SHP77 (cell line): ENCODE measurements around the gene PRICKLE3.
A peak's percentile ranks its signal among the peaks of the same experiment; 100 is the strongest.
"Not testable (repeated sequence)": the region's sequence is repeated elsewhere in the genome, so short reads cannot be mapped to it uniquely, and the experiment has no call there.

Experiments used
- DNase-seq, 2 experiments: peaks; one replicate each; lab custom pipeline; 2025; lab: John Stamatoyannopoulos, UW

Gene PRICKLE3

DNA sequence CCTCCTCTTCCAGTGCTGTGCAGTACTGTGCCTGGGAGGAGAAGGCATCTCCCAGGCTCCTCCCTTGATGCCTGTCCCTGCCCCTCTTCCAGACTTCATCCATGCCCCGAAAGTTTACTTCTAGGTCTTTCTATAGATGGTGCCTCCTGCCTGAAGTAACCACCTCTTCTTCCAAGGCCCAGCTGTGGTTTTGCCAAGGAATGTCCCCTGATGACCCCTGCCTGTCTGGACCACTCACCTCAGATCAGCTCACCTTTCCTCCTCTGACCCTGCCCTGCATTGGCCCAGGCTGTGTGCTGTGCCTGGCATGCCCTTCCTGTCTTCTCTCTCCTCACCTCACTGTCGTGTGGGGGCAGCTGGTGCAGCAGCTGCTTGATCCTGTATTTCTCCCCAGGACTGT is 6.8 kb downstream of the PRICKLE3 start:
- no peak for DNase-seq

DNA sequence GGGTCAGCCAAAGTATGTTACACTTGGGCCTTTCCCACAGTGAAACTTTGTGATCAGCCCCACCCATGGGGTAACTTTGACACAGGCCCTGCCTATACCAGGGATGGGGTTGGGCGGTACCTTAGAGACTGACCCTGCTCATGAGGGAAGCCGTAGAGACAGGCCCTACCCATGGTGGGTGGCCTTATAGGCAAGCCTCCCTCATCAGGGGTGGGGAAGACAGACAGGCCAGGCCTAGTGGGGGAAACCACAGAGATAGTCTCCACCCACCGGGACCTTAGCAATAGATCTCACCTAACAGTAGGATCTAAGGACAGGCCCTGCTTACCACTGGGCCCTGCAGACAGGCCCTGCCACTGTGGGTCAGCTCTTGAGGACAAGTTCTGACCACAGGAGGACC is 7.6 kb downstream of the PRICKLE3 start:
- DNase-seq = no peak

DNA sequence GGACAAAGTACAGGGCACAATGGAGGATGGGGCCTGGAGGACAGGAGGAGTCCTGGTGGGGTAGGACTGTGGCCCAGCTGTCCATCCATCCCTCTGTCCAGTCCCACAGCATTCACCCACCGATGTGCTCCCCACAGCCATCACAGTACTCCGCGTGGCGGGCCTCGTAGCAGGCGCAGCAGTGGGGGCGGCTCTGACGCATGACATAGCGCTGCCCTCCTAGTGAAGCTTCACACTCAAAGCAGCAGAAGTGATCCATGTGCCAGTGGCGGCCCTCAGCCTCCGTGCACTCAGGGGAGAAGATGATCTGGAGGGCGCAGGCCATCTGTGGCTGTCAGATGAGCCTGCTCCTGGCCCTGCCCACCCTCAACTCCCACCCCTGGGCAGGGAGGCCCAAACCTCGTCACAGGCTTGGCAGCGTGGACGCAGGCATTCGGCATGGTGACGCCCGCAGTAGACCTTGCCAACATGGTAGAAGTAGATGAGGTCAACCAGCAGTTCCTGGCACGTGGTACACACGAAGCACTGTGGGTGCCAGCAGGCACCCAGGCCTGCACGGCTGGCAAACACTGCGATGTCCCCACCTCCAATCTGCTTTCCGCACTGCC is 8.2 kb downstream of the PRICKLE3 start:
- DNase-seq = no peak

DNA sequence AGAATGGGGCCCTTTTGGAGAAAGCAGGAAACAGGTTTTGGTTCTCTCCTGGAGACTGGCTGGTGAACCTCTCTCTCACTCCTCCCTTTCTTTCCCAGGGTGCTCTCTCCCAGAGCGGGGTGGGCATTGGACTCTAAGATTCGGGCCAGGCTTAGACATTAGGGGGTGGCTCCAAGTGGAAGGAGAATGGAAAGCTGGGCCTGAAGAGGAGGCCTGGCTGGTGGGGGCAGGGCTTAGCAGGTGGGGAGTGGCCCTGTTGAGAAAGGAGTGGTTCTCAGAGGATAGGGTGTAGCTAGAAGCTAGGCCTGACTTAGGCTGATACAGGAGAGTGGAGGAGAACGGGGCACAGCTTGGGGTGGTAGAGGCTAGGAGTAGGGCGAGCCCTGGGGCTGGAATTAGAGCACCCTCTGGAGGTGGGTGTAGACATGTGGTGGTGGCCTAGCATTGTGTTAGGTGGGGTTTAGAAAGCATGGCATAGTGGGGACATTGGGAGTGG is 8.8 kb downstream of the PRICKLE3 start:
- no peak for DNase-seq

DNA sequence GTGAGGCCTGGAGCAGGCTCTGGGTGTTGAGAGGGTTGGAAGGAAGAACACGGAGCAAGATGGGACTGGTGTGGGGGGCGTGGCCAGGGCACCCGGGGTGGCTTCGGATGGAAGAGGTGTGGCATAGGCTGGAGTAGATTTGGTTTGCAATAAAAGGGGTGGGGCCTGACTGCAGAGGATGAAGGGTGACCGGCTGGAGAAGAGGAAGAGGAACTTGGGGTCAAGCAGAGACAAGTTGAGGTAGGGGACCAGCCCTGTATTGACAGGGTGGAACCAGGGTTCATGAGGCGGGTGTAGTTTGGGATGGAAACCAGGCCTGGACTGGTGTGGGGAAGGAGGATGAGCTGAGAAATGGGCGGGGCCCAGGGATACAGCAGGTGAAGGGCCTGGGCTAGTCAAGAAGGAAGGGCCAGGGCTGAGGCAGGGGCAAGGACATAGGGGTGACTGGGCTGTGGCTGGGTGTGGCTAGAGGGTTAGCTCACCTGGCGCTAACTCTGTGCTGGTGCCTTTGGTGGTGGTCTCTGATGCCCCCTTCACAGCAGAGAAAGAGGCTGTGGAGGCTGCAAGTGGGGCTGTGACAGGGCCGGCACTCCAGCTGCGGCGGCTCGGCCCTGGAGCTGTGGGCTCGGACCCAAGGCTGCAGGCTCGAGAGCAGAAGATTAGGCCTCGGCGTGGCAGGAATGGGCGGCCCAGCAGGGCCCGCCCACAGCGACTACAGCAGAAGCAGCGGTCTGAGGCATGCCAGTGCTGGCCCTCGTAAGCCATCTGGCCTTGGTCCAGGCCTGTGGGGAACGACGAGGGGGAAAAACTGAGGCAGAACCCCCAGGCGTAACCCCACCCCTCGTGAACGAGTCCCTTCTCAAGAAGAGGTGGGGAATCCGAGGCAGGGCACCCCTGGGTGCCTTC is 9.5 kb downstream of the PRICKLE3 start:
- peak in 1 of 2 experiments; percentile 16 for DNase-seq

GRCh38 chrX:49175435-49176274 is 10.5 kb downstream of the PRICKLE3 start:
- no peak for DNase-seq

DNA sequence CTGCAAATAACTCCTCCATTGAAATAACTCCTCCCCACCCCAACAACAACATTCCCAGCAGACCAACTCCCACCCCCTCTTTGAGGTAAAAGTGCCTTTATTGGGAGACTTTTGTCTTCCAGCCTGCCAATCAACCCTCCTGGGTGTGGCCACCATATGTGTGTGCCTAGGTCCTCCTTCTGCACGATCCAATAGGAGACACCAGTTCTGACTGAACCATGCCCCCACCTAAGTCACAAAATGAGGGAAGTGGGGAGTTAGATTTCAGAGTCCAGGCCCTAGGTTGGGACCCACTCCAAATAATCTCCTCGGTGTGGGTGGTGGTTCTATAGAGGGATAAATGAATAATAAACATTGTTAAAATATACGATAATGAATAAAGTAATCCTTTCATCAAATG is 11.4 kb downstream of the PRICKLE3 start:
- no peak for DNase-seq

DNA sequence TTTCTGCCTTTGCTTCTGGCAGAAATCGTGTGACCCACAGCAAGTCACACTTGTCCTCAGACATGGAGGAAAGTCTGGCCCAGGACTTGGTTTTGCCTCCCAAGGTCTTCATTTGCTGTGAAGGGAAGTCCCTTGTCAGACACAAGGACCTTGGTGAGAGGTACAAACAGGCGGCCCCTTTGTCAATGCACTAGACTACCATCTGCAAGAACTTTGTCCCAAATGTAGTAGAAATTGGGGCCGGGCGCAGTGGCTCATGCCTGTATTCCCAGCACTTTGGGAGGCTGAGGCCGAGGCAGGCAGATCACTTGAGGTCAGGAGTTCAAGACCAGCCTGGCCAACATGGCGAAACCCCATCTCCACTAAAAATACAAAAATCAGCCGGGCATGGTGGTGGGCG is 12.6 kb downstream of the PRICKLE3 start:
- DNase-seq = not testable (repeated sequence)

DNA sequence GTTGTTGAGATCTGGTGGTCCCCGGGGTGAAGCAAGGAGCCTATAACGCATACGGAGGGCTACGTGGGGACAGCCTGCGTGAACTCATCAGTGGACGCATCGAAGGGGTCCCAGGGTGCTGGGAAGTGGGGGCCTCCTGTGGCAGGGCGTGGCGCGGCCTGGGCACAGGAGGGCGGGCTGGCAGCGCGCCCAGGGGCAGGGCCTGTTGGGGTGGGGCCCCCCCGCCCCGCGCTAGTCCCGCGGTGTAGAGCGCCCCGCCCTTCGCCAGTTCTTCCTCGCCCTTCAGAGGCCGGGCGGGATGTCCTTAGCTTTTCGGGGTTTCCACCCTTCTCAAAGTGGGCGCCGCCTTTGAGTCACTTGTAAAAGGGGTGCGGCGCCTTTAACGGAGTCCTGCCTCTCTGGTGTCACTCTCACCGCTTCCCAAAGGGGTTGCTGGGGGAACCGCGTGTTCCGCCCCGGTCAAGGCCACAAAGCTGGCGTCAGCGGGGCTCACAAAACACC is 13.8 kb downstream of the PRICKLE3 start:
- peak; percentile 20 to 32 for DNase-seq

- peak; percentile 10 to 24 for DNase-seq
Measured at GRCh38 chrX:49171752-49172279, 14.4 kb downstream of the PRICKLE3 start, which contains the start of gene PLP2. Gene PLP2, plus strand, starts transcription at chrX:49171898. Its CDS starts 103 bp downstream, at chrX:49172001.

- DNase-seq = no peak
Measured at GRCh38 chrX:49167740-49168108, 18.4 kb downstream of the PRICKLE3 start.

DNA sequence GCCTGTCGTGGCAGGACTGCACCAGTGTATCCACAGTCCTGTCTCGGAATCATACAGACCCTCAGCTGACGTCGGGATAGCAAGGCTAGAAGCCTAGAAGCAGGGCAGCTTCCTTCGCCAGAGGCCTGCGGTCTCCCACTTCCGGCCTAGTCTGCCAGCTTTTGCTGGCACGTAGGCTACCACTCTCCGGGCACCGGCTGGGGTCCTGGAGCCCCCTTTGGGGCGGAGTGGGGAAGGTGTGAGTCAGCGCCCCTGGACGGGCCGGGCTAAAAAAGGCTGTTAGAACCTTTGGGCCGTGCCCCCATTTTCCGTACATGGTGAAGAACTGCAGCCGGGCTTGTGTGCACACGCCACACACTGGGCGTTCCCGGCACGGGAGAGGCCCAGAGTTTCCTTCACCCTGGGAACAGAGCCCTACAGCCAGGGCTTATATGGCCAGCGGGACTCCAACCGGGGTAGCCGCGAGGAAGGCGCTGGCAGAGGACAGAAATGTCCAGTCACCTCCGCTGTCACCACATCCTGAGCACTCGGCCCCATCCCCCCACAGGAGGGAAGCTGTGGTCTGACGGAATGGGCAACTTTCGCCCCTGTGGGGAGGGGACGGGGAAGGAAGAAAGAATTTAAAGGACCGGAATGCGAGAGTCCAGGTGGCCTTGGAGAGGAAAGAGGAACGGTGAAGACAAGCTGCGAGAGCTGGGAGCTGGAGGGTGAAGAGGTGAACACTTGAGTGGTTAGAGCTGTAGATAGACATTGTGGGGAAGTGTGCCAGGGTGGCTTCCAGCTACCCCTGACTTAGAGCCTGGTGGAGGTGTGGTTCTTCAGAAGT is 19.0 kb downstream of the PRICKLE3 start:
- DNase-seq = peak; percentile 24 to 34

GRCh38 chrX:49165901-49166881 is 20.0 kb downstream of the PRICKLE3 start:
- DNase-seq = peak; percentile 82 to 84

- DNase-seq = no peak
Measured at GRCh38 chrX:49164589-49165360, 21.4 kb downstream of the PRICKLE3 start.

DNA sequence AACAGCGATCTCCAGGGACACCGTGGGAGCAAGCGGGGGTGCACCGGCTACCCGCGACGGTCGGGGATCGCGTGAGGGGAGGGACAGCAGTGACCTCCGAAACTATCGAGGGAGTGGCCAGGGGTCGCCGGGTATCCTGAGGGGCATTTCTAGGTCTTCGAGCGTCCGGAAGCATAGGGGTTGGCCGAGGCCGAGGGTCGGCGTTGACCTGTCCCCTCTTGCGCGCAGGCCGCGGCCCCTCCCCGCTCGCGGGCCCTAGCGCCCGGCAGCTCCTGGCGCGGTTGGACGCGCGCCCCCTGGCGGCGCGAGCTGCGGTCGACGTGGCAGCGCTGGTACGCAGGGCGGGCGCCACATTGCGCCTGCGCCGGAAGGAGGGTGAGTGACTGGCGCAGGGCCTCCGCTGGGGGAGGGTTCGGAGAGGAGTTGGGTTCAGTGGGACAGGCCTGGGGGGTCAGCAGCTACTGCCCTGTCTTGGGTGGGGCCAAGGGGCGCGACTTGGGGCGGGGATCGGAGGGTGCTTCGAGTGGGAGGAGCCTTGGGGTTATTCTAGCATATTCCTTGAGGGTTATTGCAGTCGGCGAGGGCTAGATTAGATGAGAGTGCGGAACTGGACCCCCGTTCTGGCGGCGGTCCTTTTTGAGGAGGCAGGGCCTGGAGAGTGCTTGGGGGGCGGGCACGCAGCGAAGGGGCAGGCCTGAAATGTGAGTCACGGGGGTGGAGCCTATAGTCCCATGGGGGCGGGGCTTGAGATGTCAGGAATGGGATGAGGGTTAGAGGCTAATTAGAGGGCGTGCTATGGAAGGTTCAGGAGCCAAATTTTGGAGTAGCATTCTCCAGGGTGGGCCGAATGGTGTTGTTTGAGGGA is 22.4 kb downstream of the PRICKLE3 start:
- DNase-seq = peak; percentile 62 to 69

DNA sequence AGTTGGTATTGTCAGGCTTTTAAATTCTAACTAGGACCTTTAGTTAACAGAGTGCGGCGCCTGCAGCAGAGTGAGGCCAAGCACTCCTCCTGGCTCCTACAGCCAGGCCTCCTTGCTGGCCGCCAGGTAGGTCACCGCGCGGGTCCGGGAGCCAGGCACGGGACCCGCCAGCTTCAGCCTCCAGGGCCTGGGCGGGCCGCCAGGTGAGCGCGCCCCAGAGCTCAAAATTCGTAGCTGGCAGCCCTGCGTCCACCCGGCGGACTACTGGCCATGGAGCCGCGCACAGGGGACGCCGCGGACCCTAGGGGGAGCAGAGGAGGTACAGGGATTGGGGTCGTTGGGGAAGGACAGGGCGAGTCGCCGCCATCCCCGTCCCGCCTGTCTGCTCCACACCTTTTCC is 23.6 kb downstream of the PRICKLE3 start, which contains the start of gene MAGIX:
Gene MAGIX, plus strand, starts transcription at position 139 of the 400 bp plus-strand sequence. Its CDS starts 132 bp downstream, at position 271.
- DNase-seq = no peak

- no peak for DNase-seq
Measured at GRCh38 chrX:49161632-49162031, 24.5 kb downstream of the PRICKLE3 start.

DNA sequence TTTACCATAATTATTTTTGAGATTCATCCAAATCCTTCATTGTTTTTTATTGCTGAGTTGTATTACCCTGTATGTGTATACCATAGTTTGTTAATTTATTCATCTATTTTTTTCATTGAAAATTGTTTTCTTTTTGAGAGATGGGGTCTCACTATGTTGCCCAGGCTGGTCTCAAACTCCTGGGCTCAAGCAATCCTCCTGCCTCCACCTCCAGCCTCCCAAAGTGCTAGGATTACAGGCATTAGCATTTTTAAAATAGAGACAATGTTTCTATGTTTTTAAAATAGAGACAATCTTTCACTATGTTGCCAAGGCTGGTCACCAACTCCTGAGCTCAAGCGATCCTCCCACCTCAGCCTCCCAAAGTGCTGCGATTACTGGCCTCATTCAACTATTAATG is 25.3 kb downstream of the PRICKLE3 start:
- DNase-seq = no peak
